ENCODE measurements around the gene ARID4B.
"Not testable (repeated sequence)": the region's sequence is repeated elsewhere in the genome, so short reads cannot be mapped to it uniquely, and the experiment has no call there.

Gene ARID4B

DNA sequence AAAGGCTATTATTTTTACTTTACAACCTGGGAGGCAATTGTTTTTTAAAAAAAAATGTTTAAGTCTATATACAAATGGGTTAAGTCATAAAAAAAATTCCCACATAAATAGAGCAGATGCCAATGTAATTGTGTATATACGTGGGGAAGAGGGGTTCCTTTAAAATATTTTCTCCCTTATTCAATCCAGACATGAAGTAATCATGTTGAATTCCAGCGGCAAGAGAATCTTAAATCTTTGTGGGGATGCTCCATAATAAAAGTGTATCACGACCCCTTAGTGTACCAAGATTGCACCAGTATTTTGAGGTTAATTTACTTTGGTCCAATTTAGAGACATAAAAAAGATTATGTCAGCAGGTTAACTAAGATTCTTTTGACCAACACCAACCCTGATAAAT is 62.1 kb downstream of the ARID4B start:
- DNase-seq, result no peak

DNA sequence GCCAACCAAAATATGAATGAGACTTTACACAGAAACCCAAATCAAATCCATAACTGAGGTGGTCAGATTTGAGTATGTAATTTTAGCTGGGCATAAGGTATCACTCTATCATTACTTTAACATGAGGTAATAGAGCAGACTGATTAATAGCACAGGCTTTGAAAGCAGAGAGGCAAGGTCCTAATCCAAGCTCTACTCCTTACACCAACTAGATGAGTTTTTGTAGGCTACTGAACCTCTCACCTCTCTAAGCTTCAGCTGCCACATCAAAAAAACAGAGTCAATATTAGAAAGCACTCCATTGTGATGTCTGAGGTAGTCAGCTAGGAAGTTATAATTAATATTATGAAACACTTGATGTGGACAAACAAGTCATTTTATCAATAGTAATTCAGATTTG is 63.7 kb downstream of the ARID4B start:
- no peak for DNase-seq

DNA sequence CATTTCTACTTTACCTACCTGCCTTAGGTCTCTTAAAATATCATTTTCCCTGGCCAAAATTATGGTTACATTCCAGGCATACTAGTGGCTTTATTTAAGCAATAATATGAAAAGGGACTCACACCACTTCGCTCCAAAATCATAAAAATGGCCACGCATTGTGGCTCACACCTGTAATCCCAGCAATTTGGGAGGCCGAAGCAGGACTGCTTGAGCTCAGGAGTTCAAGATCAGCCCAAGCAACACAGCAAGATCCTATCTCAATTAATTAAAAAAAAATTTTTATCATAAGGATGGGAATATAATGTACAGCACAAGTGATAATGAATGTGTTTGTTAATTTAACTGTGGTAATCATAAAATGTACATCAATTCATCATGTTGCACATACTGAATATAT is 65.4 kb downstream of the ARID4B start:
- DNase-seq, result no peak

GRCh38 chr1:235261243-235261642 is 66.7 kb downstream of the ARID4B start:
- no peak for DNase-seq

- no peak for DNase-seq
Observed at GRCh38 chr1:235259133-235259778, 68.7 kb downstream of the ARID4B start.

GRCh38 chr1:235258068-235258467 is 69.9 kb downstream of the ARID4B start:
- not testable (repeated sequence) for DNase-seq

DNA sequence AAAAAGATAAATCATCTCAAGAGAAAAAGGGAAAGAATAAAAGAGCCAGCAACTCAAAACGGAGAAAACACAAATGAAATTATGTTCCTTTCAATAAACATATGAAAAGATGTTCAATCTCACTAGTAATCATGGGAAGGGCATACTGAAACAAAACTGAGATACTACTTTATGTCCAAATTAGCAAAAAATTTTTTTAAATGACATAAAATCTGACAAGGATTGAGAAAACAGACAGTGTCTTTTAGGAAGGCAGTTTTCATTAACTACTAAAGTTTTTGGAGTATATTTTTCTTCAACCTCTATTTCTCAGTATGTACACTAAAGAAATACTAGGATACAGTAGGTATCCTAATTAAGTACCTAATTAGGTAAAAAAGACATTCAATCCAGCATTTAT is 73.3 kb downstream of the ARID4B start:
- DNase-seq, result no peak

GRCh38 chr1:235253219-235253962 is 74.6 kb downstream of the ARID4B start:
- DNase-seq, result peak; percentile 73

- DNase-seq, result no peak
Observed at GRCh38 chr1:235250430-235250829, 77.5 kb downstream of the ARID4B start.

- no peak for DNase-seq
Observed at GRCh38 chr1:235246022-235246948, 81.7 kb downstream of the ARID4B start.

GRCh38 chr1:235244974-235245592 is 82.9 kb downstream of the ARID4B start:
- no peak for DNase-seq

DNA sequence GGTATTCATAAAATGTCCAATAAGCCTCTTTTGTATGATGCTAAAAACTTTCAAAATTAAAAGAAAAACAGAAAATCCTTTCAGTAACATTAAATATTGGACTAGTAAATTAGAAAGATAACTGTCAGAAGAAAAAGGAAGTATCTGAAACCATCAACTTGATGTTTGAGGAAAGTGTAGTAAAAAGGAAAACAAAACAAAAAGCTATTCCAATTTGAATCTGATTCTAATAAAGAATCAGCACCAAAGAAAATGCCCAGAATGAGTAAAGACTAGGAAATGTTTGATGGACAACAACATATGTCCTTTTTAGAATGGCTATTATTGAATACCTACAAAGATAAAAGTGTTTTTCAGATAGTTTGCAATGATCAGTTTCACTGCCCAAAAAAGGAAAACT is 87.0 kb downstream of the ARID4B start:
- no peak for DNase-seq

DNA sequence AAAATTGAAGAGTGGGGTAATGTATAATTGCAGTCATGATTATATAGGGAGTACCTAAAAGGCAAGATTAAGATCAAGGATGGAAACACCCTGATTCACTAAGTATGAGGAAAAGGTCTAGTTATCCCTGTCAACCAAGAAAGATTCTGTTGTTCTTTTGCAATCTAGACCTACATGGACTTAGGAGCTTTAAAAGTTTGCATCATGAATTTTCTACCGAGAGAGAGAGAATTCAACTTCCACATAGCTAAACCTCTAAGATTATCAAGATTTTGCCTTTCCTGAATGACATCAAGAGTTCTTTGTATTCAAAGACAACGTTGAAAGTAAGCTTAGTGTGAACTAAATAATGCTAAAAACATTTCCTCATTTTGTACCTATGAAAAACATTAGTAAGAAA is 88.1 kb downstream of the ARID4B start:
- no peak for DNase-seq

DNA sequence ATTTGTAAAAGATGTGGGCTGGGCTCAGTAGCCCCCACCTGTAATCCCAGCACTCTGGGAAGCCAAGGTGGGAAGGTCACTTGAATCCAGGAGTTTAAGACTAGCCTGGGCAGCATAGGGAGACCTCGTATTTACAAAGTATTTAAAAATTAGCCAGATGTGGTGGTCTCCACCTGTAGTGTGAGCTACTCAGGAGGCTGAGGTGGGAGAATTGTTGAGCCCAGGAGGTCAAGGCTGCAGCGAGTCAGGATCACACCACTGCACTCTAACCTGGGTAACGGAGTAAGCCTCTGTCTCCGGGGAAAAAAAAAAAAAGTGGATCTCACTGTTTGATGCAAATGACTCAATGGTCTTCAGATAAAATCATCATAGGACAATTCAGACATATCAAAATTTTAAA is 89.4 kb downstream of the ARID4B start:
- DNase-seq, result no peak

- DNase-seq, result no peak
Observed at GRCh38 chr1:235236128-235236527, 91.9 kb downstream of the ARID4B start.

GRCh38 chr1:235229868-235230267 is 98.1 kb downstream of the ARID4B start:
- DNase-seq, result no peak

DNA sequence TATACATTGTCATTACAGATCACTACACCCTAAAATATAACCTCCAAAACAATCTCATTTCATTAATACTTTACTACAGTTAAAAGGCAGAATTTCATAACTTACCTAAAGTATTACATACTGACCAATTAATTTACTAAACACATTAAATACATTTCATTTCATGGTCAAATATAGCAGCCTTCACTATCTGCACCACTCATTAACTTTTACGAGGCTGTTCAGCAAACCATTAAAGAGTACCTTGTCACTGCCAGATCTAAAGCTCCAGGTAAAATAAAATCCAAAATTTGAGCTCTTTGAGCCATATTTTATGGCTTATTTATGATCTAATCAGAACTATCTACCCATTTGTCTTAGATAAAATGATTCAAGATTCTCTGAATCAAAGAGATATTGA is 100.6 kb downstream of the ARID4B start:
- no peak for DNase-seq

- DNase-seq, result no peak
Observed at GRCh38 chr1:235226933-235227332, 101.0 kb downstream of the ARID4B start.

DNA sequence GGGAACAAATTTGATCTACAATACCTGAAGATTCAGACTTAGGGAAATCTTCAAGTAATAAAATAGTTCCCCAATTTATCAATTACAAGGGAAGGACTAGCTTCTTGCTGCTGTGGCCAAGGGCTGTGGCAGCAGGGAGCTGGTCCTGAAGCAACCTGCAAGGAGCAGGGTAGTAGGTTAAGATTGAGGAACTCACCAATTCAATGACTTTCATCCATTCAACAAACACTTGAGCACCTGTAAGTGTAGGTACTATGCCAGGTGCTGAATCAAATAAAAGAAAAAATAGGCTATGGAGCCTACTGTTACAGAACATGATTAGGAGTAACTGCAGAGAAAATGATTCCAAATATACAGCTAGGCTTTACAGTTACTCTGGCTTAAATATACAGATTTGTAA is 102.7 kb downstream of the ARID4B start:
- no peak for DNase-seq

DNA sequence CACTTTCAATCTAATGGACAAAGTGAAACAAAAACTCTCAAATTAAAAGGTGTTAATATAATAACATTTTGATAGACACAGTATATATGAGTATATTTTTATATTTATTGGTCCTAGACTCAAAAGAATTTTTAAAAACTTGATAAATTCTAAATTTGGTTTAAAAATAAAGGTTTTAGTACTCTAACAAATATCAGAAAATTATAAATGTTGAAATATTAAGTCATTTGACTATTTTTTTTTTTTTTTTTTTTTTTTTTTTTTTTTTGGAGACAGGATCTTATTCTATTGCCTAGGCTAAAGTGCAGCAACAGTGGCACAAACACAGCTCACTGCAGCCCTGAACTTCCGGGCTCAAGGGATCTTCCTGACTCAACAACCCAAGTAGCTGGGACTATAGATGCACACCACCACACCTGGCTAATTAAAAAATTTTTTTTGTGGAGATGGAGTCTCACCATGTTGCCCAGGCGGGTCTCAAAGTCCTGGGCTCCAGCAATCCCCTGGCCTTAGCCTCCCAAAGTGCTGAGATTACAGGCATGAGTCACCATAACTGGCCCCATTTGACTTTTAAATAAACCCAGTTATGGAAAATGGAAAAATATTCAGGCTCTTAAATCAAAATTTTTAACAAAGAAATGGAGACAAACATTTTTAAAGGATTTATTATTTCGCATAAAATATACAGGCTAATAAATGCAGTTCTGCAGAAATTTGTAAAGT is 106.2 kb downstream of the ARID4B start:
- no peak for DNase-seq

DNA sequence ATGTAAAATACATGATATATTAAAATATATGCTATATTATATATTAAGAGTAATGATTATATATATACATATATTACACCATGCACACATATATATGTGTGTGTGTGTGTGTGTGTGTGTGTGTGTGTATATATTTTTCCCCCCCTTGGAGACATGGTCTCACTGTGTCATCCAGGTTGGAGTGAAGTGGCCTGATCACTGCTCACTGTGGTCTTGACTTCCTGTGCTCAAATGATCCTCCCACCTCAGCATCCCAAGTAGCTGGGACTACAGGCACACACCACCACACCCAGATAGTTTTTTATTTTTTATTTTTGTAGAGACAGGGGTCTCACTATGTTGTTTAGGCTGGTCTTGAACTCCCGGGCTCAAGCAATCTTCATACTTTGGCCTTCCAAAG is 112.5 kb downstream of the ARID4B start:
- DNase-seq, result no peak

DNA sequence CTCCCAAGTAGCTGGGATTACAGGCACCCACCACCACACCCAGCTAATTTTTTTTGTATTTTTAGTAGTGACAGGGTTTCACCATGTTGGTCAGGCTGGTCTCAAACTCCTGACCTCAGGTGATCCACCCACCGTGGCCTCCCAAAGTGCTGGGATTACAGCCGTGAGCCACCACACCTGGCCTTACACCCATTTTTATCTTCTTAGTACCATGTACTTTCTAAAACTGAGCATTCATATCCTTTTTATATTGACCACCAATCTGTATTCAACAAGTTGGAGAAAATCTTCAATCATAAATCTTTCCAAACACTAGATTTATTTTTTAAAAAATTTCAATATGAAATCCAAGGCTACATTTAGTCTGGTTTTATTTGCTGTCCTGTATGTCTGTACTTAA is 113.0 kb downstream of the ARID4B start:
- DNase-seq, result not testable (repeated sequence)

DNA sequence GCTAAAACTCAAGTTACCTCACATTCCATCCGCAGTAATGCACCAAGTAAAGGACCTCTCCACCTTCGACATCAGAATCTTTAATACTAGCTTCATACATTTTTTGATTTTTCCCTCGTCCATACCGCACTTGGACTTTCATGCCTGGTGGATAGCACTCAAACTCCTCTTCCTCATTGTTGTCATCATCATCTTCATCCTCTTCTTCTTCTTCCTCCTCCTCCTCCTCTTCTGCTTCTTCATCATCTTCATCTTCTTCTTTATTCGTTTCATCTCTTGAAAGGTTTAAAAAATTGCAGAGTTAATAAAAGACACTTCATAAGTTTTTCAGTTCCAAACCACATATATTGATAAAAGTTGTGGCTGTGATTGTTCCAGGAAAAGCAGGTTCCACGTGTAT is 114.2 kb downstream of the ARID4B start:
- DNase-seq, result no peak

All from RPMI8226 (cell line).